SK-N-SH treated with all-trans-retinoic acid at 6 μM for 48 hours (cell line): ENCODE results near the gene SLC39A2.

Source experiments
- ATAC-seq: fragments of 200-7000 bp; cut with Tn5 transposase; 3 replicates; pipeline ENCODE4 v1.9.1; 2020; ENCODE audit warnings: mild to moderate bottlenecking, moderate library complexity
- ARNTL ChIP-seq: fragments of 450-650 bp; formaldehyde crosslinking; IDR thresholded peaks from 2 replicates; pipeline ENCODE4 v1.5.0; 2020; ENCODE audit warnings: low read depth, mild to moderate bottlenecking, moderate library complexity, borderline replicate concordance
- BACH2 ChIP-seq: fragments of 250-450 bp; sonication (Bioruptor Pico); IDR thresholded peaks from 2 replicates; pipeline ENCODE4 v1.9.0; 2021; ENCODE audit warnings: mild to moderate bottlenecking, borderline replicate concordance
- CREB5 ChIP-seq: fragments of 250-450 bp; sonication (Bioruptor Pico); IDR thresholded peaks from 2 replicates; pipeline ENCODE4 v1.5.1; 2020; ENCODE audit warnings: low read depth, mild to moderate bottlenecking, moderate library complexity
- CSDC2 ChIP-seq: fragments of 250-450 bp; sonication (Bioruptor Pico); IDR thresholded peaks from 2 replicates; pipeline ENCODE4 v1.5.0; 2020; ENCODE audit warnings: mild to moderate bottlenecking, moderate library complexity
- CSRNP3 ChIP-seq: fragments of 250-450 bp; sonication (Bioruptor Pico); IDR thresholded peaks from 2 replicates; pipeline ENCODE4 v1.5.1; 2021; ENCODE audit warnings: mild to moderate bottlenecking, moderate library complexity
- ESRRG ChIP-seq: fragments of 250-450 bp; sonication (Bioruptor Pico); IDR thresholded peaks from 2 replicates; pipeline ENCODE4 v1.6.1; 2021; ENCODE audit warnings: mild to moderate bottlenecking
- GLIS3 ChIP-seq: fragments of 250-450 bp; sonication (Bioruptor Pico); IDR thresholded peaks from 2 replicates; pipeline ENCODE4 v1.5.0; 2020; ENCODE audit warnings: mild to moderate bottlenecking, moderate library complexity
- ISL1 ChIP-seq: fragments of 250-450 bp; sonication (Bioruptor Pico); IDR thresholded peaks from 2 replicates; pipeline ENCODE4 v2.1.2; 2022; ENCODE audit warnings: mild to moderate bottlenecking, moderate library complexity
- PPARA ChIP-seq: fragments of 250-450 bp; sonication (Bioruptor Pico); IDR thresholded peaks from 2 replicates; pipeline ENCODE4 v1.5.0; 2020; ENCODE audit warnings: mild to moderate bottlenecking, borderline replicate concordance
- RARB ChIP-seq: fragments of 250-450 bp; sonication (Bioruptor Pico); IDR thresholded peaks from 2 replicates; pipeline ENCODE4 v1.8.0; 2021; ENCODE audit warnings: mild to moderate bottlenecking, moderate library complexity
- SNAI2 ChIP-seq: fragments of 250-450 bp; sonication (Bioruptor Pico); IDR thresholded peaks from 2 replicates; pipeline ENCODE4 v1.5.0; 2020; ENCODE audit warnings: mild to moderate bottlenecking, moderate library complexity
- TCF4 ChIP-seq: fragments of 250-450 bp; sonication (Bioruptor Pico); IDR thresholded peaks from 2 replicates; pipeline ENCODE4 v1.8.0; 2021; ENCODE audit warnings: mild to moderate bottlenecking, moderate library complexity, borderline replicate concordance
- TOX ChIP-seq: fragments of 250-450 bp; sonication (Bioruptor Pico); IDR thresholded peaks from 2 replicates; pipeline ENCODE4 v1.8.0; 2021; ENCODE audit warnings: mild to moderate bottlenecking, moderate library complexity, borderline replicate concordance
- ZC3H10 ChIP-seq: fragments of 250-450 bp; sonication (Bioruptor Pico); IDR thresholded peaks from 2 replicates; pipeline ENCODE4 v1.5.1; 2021; ENCODE audit warnings: mild to moderate bottlenecking, moderate library complexity
- ZFP3 ChIP-seq: fragments of 250-450 bp; sonication (Bioruptor Pico); IDR thresholded peaks from 2 replicates; pipeline ENCODE4 v1.5.0; 2020; ENCODE audit warnings: mild to moderate bottlenecking, moderate library complexity
- ZFP30 ChIP-seq: fragments of 450-650 bp; formaldehyde crosslinking; IDR thresholded peaks from 2 replicates; pipeline ENCODE4 v1.5.0; 2022; ENCODE audit warnings: mild to moderate bottlenecking, moderate library complexity
- ZNF565 ChIP-seq: fragments of 450-650 bp; formaldehyde crosslinking; conservative IDR thresholded peaks from 2 replicates; pipeline ENCODE4 v1.5.0; 2020; ENCODE audit warnings: low read depth, mild to moderate bottlenecking, moderate library complexity
- ZNF70 ChIP-seq: fragments of 450-650 bp; formaldehyde crosslinking; IDR thresholded peaks from 2 replicates; pipeline ENCODE4 v1.5.0; 2020; ENCODE audit warnings: mild to moderate bottlenecking, moderate library complexity
- ZNF8 ChIP-seq: fragments of 450-650 bp; formaldehyde crosslinking; IDR thresholded peaks from 2 replicates; pipeline ENCODE4 v1.5.0; 2020; ENCODE audit warnings: mild to moderate bottlenecking, moderate library complexity
- TF ChIP-seq, protein P1 (sequence below): fragments of 250-450 bp; sonication (Bioruptor Pico); IDR thresholded peaks from 2 replicates; pipeline ENCODE4 v1.5.0; 2020; ENCODE audit warnings: mild to moderate bottlenecking, moderate library complexity
- TF ChIP-seq, protein P2 (sequence below): fragments of 250-450 bp; sonication (Bioruptor Pico); IDR thresholded peaks from 2 replicates; pipeline ENCODE4 v1.8.0; 2021; ENCODE audit warnings: low read depth, mild to moderate bottlenecking, moderate library complexity, borderline replicate concordance
- TF ChIP-seq, protein P3 (sequence below): fragments of 250-450 bp; sonication (Bioruptor Pico); IDR thresholded peaks from 2 replicates; pipeline ENCODE4 v1.8.0; 2020; ENCODE audit warnings: mild to moderate bottlenecking, moderate library complexity, borderline replicate concordance

SLC39A2 gene

GRCh38 chr14:21017528-21018245, 18.6 kb downstream of the SLC39A2 start:
- ATAC-seq, result no peak
- no peak for TF ChIP-seq ZFP3
- no peak for TF ChIP-seq ZC3H10
- no peak for TF ChIP-seq TCF4 (CRISPR knock-in tag)
- no peak for TF ChIP-seq CREB5 (CRISPR knock-in tag)
- no peak for TF ChIP-seq SNAI2 (CRISPR knock-in tag)

- no peak for TF ChIP-seq ZNF70 (CRISPR knock-in tag)
- TF ChIP-seq ZC3H10, result no peak
- no peak for TF ChIP-seq PPARA
- TF ChIP-seq TOX (CRISPR knock-in tag), result no peak
- TF ChIP-seq, protein P1, sequence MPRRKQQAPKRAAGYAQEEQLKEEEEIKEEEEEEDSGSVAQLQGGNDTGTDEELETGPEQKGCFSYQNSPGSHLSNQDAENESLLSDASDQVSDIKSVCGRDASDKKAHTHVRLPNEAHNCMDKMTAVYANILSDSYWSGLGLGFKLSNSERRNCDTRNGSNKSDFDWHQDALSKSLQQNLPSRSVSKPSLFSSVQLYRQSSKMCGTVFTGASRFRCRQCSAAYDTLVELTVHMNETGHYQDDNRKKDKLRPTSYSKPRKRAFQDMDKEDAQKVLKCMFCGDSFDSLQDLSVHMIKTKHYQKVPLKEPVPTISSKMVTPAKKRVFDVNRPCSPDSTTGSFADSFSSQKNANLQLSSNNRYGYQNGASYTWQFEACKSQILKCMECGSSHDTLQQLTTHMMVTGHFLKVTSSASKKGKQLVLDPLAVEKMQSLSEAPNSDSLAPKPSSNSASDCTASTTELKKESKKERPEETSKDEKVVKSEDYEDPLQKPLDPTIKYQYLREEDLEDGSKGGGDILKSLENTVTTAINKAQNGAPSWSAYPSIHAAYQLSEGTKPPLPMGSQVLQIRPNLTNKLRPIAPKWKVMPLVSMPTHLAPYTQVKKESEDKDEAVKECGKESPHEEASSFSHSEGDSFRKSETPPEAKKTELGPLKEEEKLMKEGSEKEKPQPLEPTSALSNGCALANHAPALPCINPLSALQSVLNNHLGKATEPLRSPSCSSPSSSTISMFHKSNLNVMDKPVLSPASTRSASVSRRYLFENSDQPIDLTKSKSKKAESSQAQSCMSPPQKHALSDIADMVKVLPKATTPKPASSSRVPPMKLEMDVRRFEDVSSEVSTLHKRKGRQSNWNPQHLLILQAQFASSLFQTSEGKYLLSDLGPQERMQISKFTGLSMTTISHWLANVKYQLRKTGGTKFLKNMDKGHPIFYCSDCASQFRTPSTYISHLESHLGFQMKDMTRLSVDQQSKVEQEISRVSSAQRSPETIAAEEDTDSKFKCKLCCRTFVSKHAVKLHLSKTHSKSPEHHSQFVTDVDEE, result no peak
- no peak for ATAC-seq
Observed at GRCh38 chr14:21018286-21018685, 19.2 kb downstream of the SLC39A2 start.

- ATAC-seq, result no peak
- TF ChIP-seq ZNF565 (CRISPR knock-in tag) (no peak), BACH2 (CRISPR knock-in tag) (no peak), ZC3H10 (no peak), RARB (CRISPR knock-in tag) (no peak)
Observed at GRCh38 chr14:21018781-21019180, 19.7 kb downstream of the SLC39A2 start.

GRCh38 chr14:21019366-21019765, 20.3 kb downstream of the SLC39A2 start:
- TF ChIP-seq PPARA, result no peak
- TF ChIP-seq GLIS3, result no peak
- no peak for TF ChIP-seq CSRNP3 (CRISPR knock-in tag)
- no peak for TF ChIP-seq RARB (CRISPR knock-in tag)
- TF ChIP-seq ZFP3, result no peak
- no peak for TF ChIP-seq ZNF565 (CRISPR knock-in tag)
- TF ChIP-seq ZFP30, result no peak
- TF ChIP-seq, protein P1, result no peak
- TF ChIP-seq, protein P2, sequence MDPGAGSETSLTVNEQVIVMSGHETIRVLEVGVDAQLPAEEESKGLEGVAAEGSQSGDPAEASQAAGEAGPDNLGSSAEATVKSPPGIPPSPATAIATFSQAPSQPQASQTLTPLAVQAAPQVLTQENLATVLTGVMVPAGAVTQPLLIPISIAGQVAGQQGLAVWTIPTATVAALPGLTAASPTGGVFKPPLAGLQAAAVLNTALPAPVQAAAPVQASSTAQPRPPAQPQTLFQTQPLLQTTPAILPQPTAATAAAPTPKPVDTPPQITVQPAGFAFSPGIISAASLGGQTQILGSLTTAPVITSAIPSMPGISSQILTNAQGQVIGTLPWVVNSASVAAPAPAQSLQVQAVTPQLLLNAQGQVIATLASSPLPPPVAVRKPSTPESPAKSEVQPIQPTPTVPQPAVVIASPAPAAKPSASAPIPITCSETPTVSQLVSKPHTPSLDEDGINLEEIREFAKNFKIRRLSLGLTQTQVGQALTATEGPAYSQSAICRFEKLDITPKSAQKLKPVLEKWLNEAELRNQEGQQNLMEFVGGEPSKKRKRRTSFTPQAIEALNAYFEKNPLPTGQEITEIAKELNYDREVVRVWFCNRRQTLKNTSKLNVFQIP (CRISPR knock-in tag), result no peak
- TF ChIP-seq ESRRG (CRISPR knock-in tag), result no peak
- TF ChIP-seq ZNF8 (CRISPR knock-in tag), result no peak
- no peak for TF ChIP-seq BACH2 (CRISPR knock-in tag)
- TF ChIP-seq, protein P3, sequence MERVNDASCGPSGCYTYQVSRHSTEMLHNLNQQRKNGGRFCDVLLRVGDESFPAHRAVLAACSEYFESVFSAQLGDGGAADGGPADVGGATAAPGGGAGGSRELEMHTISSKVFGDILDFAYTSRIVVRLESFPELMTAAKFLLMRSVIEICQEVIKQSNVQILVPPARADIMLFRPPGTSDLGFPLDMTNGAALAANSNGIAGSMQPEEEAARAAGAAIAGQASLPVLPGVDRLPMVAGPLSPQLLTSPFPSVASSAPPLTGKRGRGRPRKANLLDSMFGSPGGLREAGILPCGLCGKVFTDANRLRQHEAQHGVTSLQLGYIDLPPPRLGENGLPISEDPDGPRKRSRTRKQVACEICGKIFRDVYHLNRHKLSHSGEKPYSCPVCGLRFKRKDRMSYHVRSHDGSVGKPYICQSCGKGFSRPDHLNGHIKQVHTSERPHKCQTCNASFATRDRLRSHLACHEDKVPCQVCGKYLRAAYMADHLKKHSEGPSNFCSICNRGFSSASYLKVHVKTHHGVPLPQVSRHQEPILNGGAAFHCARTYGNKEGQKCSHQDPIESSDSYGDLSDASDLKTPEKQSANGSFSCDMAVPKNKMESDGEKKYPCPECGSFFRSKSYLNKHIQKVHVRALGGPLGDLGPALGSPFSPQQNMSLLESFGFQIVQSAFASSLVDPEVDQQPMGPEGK (CRISPR knock-in tag), result no peak
- TF ChIP-seq ZNF70 (CRISPR knock-in tag), result no peak
- no peak for TF ChIP-seq CSDC2
- TF ChIP-seq ARNTL (CRISPR knock-in tag), result no peak
- TF ChIP-seq ISL1 (CRISPR knock-in tag), result no peak
- TF ChIP-seq TCF4 (CRISPR knock-in tag), result no peak
- TF ChIP-seq SNAI2 (CRISPR knock-in tag), result no peak
- TF ChIP-seq TOX (CRISPR knock-in tag), result no peak
- ATAC-seq, result no peak
